Upper lobe of left lung (tissue), 4 donors: ENCODE results near the gene COL9A3.

Source experiments
- CTCF ChIP-seq, 6 experiments: fragments of 450-650 bp in 4 of 6; fragments of 200-600 bp in 2 of 6; sonication (generic) in 2 of 6; IDR thresholded peaks; one replicate each; pipeline ENCODE4 v1.5.1; 2016 to 2019; ENCODE audit warnings: antibody characterized with exemption in 6 of 6
- EP300 ChIP-seq, 4 donors: sonication (generic); formaldehyde crosslinking; IDR thresholded peaks; one replicate each; pipeline ENCODE4 v1.5.1; 2017; ENCODE audit warnings: antibody characterized with exemption in 4 of 4, control low read depth in 2 of 4
- POLR2A ChIP-seq, 4 donors: fragments of 450-650 bp; IDR thresholded peaks; one replicate each; pipeline ENCODE4 v1.5.1; 2016 to 2017; ENCODE audit warnings: antibody characterized with exemption in 4 of 4, mild to moderate bottlenecking in 2 of 4
- POLR2AphosphoS5 ChIP-seq, 2 donors: sonication (generic); formaldehyde crosslinking; IDR thresholded peaks; one replicate each; pipeline ENCODE4 v1.5.1; 2017; ENCODE audit warnings: antibody characterized with exemption in 2 of 2

GRCh38 chr20:62889871-62890270 lies 73.0 kb downstream of the COL9A3 start:
- TF ChIP-seq CTCF (IDR thresholded peaks at IDR 0.05), result no peak
- no peak for TF ChIP-seq POLR2AphosphoS5 (IDR thresholded peaks at IDR 0.05)
- TF ChIP-seq POLR2A (IDR thresholded peaks at IDR 0.05), result no peak
- TF ChIP-seq EP300 (IDR thresholded peaks at IDR 0.05), result no peak
